ENCODE results near the gene KRTAP5-1.

The KRTAP5-1 gene

GRCh38 chr11:1573903-1574237, 11.2 kb downstream of the KRTAP5-1 start:
- peak in 1 of 10 donors; percentile 67 for DNase-seq
- intact Hi-C loops (cut with DNase I): loop anchor here (1.0 kb wide), 1 partner anchor 28 kb away; no protein-coding TSS in a partner anchor

- peak in 5 of 10 donors; percentile 60 to 95 (median 87) for DNase-seq
- intact Hi-C loops (cut with DNase I): no loop called here
Measured at GRCh38 chr11:1573077-1573902, 11.8 kb downstream of the KRTAP5-1 start.

- intact Hi-C loops (cut with DNase I): no loop called here
- peak; percentile 87 to 99 (median 94) for DNase-seq
Measured at GRCh38 chr11:1572197-1573076, 12.6 kb downstream of the KRTAP5-1 start, which contains the start of gene DUSP8. TSS of gene DUSP8 (minus strand) at chr11:1572271. CDS start at chr11:1565826, 6,445 bp downstream.

GRCh38 chr11:1571760-1572196, 13.3 kb downstream of the KRTAP5-1 start:
- no peak for DNase-seq
- intact Hi-C loops (cut with DNase I): no loop called here

- peak in 4 of 10 donors; percentile 29 to 92 (median 82) for DNase-seq
- intact Hi-C loops (cut with DNase I): no loop called here
Measured at GRCh38 chr11:1570896-1571759, 14.0 kb downstream of the KRTAP5-1 start.

- DNase-seq: peak in 2 of 10 donors; percentile 29 to 52
- intact Hi-C loops (cut with DNase I): no loop called here
Measured at GRCh38 chr11:1570531-1570895, 14.6 kb downstream of the KRTAP5-1 start.

- peak in 3 of 10 donors; percentile 67 to 75 (median 70) for DNase-seq
- intact Hi-C loops (cut with DNase I): no loop called here
Measured at GRCh38 chr11:1570001-1570453, 15.1 kb downstream of the KRTAP5-1 start.

GRCh38 chr11:1569251-1569780, 15.8 kb downstream of the KRTAP5-1 start:
- intact Hi-C loops (cut with DNase I): no loop called here
- DNase-seq: peak in 2 of 10 donors; percentile 68 to 80

- DNase-seq: peak in 4 of 10 donors; percentile 14 to 95 (median 89)
- intact Hi-C loops (cut with DNase I): no loop called here
Measured at GRCh38 chr11:1568441-1568911, 16.6 kb downstream of the KRTAP5-1 start.

- intact Hi-C loops (cut with DNase I): no loop called here
- DNase-seq: peak in 1 of 10 donors; percentile 60
Measured at GRCh38 chr11:1567721-1568100, 17.4 kb downstream of the KRTAP5-1 start.

- intact Hi-C loops (cut with DNase I): no loop called here
- DNase-seq: peak in 3 of 10 donors; percentile 8 to 85 (median 68)
Measured at GRCh38 chr11:1567052-1567720, 17.9 kb downstream of the KRTAP5-1 start.

GRCh38 chr11:1566381-1567051, 18.6 kb downstream of the KRTAP5-1 start:
- DNase-seq: peak in 4 of 10 donors; percentile 8 to 77 (median 72)
- intact Hi-C loops (cut with DNase I): no loop called here

GRCh38 chr11:1565904-1566247, 19.2 kb downstream of the KRTAP5-1 start:
- intact Hi-C loops (cut with DNase I): no loop called here
- peak in 1 of 10 donors; percentile 67 for DNase-seq

GRCh38 chr11:1565173-1565903, 19.7 kb downstream of the KRTAP5-1 start:
- intact Hi-C loops (cut with DNase I): no loop called here
- peak in 4 of 10 donors; percentile 9 to 83 (median 68) for DNase-seq

- intact Hi-C loops (cut with DNase I): no loop called here
- peak; percentile 57 to 98 (median 84) for DNase-seq
Measured at GRCh38 chr11:1564535-1565172, 20.4 kb downstream of the KRTAP5-1 start.

- DNase-seq: peak in 2 of 10 donors; percentile 63 to 78
- intact Hi-C loops (cut with DNase I): no loop called here
Measured at GRCh38 chr11:1563697-1564534, 21.2 kb downstream of the KRTAP5-1 start.
